ENCODE results near the gene BRCC3.

DNA sequence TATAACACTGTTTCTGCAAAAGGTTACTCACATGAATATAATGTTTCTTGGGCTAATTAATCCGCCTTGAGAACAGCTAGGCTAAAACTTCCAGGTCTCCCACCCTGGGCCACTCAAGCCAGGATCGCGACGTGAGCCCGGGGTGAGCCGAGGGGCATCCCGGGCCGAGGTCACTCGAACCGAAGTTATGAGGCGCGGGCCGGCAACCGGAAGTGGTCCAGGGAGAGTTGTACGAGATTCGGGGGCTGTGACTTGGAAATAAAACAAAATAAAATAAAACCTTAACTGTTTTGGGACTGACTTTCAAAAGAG is 689 bp upstream of the BRCC3 start:
- no peak for TF ChIP-seq POLR2A (IDR thresholded peaks at IDR 0.05)
- TF ChIP-seq, protein P1, sequence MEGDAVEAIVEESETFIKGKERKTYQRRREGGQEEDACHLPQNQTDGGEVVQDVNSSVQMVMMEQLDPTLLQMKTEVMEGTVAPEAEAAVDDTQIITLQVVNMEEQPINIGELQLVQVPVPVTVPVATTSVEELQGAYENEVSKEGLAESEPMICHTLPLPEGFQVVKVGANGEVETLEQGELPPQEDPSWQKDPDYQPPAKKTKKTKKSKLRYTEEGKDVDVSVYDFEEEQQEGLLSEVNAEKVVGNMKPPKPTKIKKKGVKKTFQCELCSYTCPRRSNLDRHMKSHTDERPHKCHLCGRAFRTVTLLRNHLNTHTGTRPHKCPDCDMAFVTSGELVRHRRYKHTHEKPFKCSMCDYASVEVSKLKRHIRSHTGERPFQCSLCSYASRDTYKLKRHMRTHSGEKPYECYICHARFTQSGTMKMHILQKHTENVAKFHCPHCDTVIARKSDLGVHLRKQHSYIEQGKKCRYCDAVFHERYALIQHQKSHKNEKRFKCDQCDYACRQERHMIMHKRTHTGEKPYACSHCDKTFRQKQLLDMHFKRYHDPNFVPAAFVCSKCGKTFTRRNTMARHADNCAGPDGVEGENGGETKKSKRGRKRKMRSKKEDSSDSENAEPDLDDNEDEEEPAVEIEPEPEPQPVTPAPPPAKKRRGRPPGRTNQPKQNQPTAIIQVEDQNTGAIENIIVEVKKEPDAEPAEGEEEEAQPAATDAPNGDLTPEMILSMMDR (IDR thresholded peaks at IDR 0.05), result no peak

Measured in esophagus squamous epithelium (tissue), 4 donors.